Neural cell (in vitro differentiated cells): ENCODE measurements around the gene TRIM44. TPM values are rescaled to one million over a fixed set of nuclear protein-coding genes. Genes with fewer than 3 reads are reported as not detected.

ENCODE experiments used
- H2AFZ ChIP-seq: fragments of 200-600, 300-800 bp; sonication (generic), shearing (Covaris generic); 2 replicates; pipeline ENCODE4 v1.6.0; 2014; ENCODE audit warnings: low read depth, mild to moderate bottlenecking, antibody characterized with exemption, low read length, moderate library complexity
- H3F3A ChIP-seq: fragments of 200-600 bp; shearing (Covaris generic); 2 replicates; pipeline ENCODE4 v1.6.1; 2016; ENCODE audit warnings: mild to moderate bottlenecking, moderate library complexity, mixed read lengths, antibody characterized with exemption, low read length; ENCODE audit not compliant: insufficient read depth, poor library complexity, severe bottlenecking
- H3K27ac ChIP-seq: fragments of 200-600, 300-800 bp; sonication (generic), shearing (Covaris generic); 2 replicates; pipeline ENCODE4 v1.5.1; 2014; ENCODE audit warnings: mild to moderate bottlenecking, low read length, moderate library complexity
- H3K27me3 ChIP-seq: fragments of 300-800, 200-600 bp; sonication (generic), shearing (Covaris generic); 2 replicates; pipeline ENCODE4 v1.6.0; 2014; ENCODE audit warnings: mild to moderate bottlenecking, low read depth, low read length, moderate library complexity; ENCODE audit not compliant: insufficient read depth
- H3K36me3 ChIP-seq: fragments of 300-800, 200-600 bp; sonication (generic), shearing (Covaris generic); 2 replicates; pipeline ENCODE4 v1.5.1; 2014; ENCODE audit warnings: mild to moderate bottlenecking, antibody characterized with exemption, low read length, moderate library complexity; ENCODE audit not compliant: insufficient read depth
- H3K4me2 ChIP-seq: fragments of 300-800, 200-600 bp; sonication (generic), shearing (Covaris generic); 2 replicates; pipeline ENCODE4 v1.6.0; 2014; ENCODE audit warnings: mild to moderate bottlenecking, low read length
- H3K4me3 ChIP-seq: fragments of 300-800, 200-600 bp; sonication (generic), shearing (Covaris generic); 2 replicates; pipeline ENCODE4 v1.5.1; 2014; ENCODE audit warnings: mild to moderate bottlenecking, low read length, moderate library complexity
- H3K79me2 ChIP-seq: fragments of 200-600 bp; shearing (Covaris generic); replicated peaks from 2 replicates; pipeline ENCODE4 v1.6.0; 2014; ENCODE audit warnings: mild to moderate bottlenecking, low read length, moderate library complexity; ENCODE audit not compliant: insufficient read depth
- H3K9ac ChIP-seq: fragments of 300-800, 200-600 bp; sonication (generic), shearing (Covaris generic); 2 replicates; pipeline ENCODE4 v1.6.1; 2016; ENCODE audit warnings: mild to moderate bottlenecking, low read length, mixed read lengths
- H3K9me2 ChIP-seq: fragments of 200-600 bp; shearing (Covaris generic); 2 replicates; pipeline ENCODE4 v1.6.1; 2016; ENCODE audit warnings: mild to moderate bottlenecking, low read length, mixed read lengths; ENCODE audit not compliant: insufficient read depth
- H3K9me3 ChIP-seq: fragments of 200-600, 300-800 bp; sonication (generic), shearing (Covaris generic); 2 replicates; pipeline ENCODE4 v1.6.1; 2016; ENCODE audit warnings: mild to moderate bottlenecking, mixed run types, low read length, moderate library complexity, mixed read lengths
- H4K20me1 ChIP-seq: fragments of 200-600 bp; shearing (Covaris generic); 2 replicates; pipeline ENCODE4 v1.6.1; 2016; ENCODE audit warnings: mild to moderate bottlenecking, mixed run types; ENCODE audit not compliant: insufficient read depth
- EP300 ChIP-seq: fragments of 450-650 bp; conservative IDR thresholded peaks from 2 replicates; pipeline ENCODE4 v1.6.1; 2014; ENCODE audit warnings: antibody characterized with exemption, mild to moderate bottlenecking, moderate library complexity; ENCODE audit not compliant: poor library complexity, severe bottlenecking
- EZH2 ChIP-seq: fragments of 200-600, 300-800 bp; shearing (Covaris generic), sonication (generic); IDR thresholded peaks from 2 replicates; pipeline ENCODE4 v1.6.1; 2014; ENCODE audit warnings: antibody characterized with exemption, low read length, borderline replicate concordance, mild to moderate bottlenecking; ENCODE audit not compliant: insufficient read depth, poor library complexity, severe bottlenecking
- MXI1 ChIP-seq: fragments of 450-650 bp; conservative IDR thresholded peaks from 2 replicates; pipeline ENCODE4 v1.6.1; 2014; ENCODE audit warnings: antibody characterized with exemption, mild to moderate bottlenecking; ENCODE audit not compliant: poor library complexity, severe bottlenecking
- POLR2AphosphoS5 ChIP-seq: IDR thresholded peaks from 2 replicates; pipeline ENCODE4 v1.6.1; 2012
- RAD21 ChIP-seq: fragments of 450-650 bp; conservative IDR thresholded peaks from 2 replicates; pipeline ENCODE4 v1.6.1; 2014; ENCODE audit warnings: antibody characterized with exemption, mild to moderate bottlenecking, moderate library complexity
- SMC3 ChIP-seq: fragments of 450-650 bp; conservative IDR thresholded peaks from 2 replicates; pipeline ENCODE4 v1.6.1; 2014; ENCODE audit warnings: antibody characterized with exemption, mild to moderate bottlenecking, moderate library complexity; ENCODE audit not compliant: poor library complexity
- TAF1 ChIP-seq: IDR thresholded peaks from 2 replicates; pipeline ENCODE4 v1.6.1; 2012; ENCODE audit warnings: low read depth
- polyA plus RNA-seq: library from polyadenylated mRNA; depleted of rRNA; stranded (reverse); fragments of >200 nt; gene quantifications from 2 replicates; pipeline ENCODE4 v1.2.3, GENCODE V29; 2014
- TF ChIP-seq, protein P1 (sequence below): IDR thresholded peaks from 2 replicates; pipeline ENCODE4 v1.6.1; 2012; ENCODE audit warnings: borderline replicate concordance
- TF ChIP-seq, protein P2 (sequence below): fragments of 450-650 bp; IDR thresholded peaks from 2 replicates; pipeline ENCODE4 v1.5.1; 2014; ENCODE audit warnings: antibody characterized with exemption, mild to moderate bottlenecking, moderate library complexity; ENCODE audit not compliant: poor library complexity, severe bottlenecking

The TRIM44 gene
- polyA plus RNA-seq, 1 donor from 2014 or later, result 14.9 TPM

DNA sequence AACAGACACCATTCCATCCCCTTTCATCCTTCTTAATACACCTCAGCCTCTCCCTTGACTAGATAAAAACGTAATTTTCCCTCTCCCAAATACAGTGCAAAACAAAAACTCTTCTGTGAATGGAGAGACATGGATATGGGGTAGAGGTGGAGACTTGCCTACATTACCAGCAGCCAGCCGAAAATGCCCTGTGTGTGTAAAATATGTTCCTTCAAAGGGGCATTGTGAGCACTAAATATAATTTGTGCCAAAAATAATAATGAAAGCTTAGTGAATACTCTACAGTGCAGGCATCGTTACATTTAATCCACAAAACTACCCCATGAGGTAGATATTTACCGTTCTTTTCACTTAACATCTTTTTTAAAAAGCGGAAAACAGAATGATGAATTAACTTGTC lies 1.0 kb upstream of the TRIM44 start:
- no peaks in the 10 kb centered on the region for H3K9me2 ChIP-seq
- H2AFZ ChIP-seq, result peak overlapping the region; percentile 84
- H3K9me3 ChIP-seq, result peaks cover 3% of the 10 kb centered on the region
- H3K4me2 ChIP-seq, result peak overlapping the region; percentile 24
- no peaks in the 10 kb centered on the region for H3F3A ChIP-seq
- peak overlapping the region; percentile 77 for H3K27ac ChIP-seq
- H4K20me1 ChIP-seq, result no peaks in the 10 kb centered on the region
- no peaks in the 10 kb centered on the region for H3K36me3 ChIP-seq
- peak overlapping the region; percentile 74 for H3K9ac ChIP-seq
- no peaks in the 10 kb centered on the region for H3K27me3 ChIP-seq
- TF ChIP-seq EZH2, result no peak
- TF ChIP-seq POLR2AphosphoS5, result no peak
- no peak for TF ChIP-seq EP300
- TF ChIP-seq RAD21, result no peak
- TF ChIP-seq TAF1, result no peak
- no peak for TF ChIP-seq SMC3
- TF ChIP-seq, protein P1, sequence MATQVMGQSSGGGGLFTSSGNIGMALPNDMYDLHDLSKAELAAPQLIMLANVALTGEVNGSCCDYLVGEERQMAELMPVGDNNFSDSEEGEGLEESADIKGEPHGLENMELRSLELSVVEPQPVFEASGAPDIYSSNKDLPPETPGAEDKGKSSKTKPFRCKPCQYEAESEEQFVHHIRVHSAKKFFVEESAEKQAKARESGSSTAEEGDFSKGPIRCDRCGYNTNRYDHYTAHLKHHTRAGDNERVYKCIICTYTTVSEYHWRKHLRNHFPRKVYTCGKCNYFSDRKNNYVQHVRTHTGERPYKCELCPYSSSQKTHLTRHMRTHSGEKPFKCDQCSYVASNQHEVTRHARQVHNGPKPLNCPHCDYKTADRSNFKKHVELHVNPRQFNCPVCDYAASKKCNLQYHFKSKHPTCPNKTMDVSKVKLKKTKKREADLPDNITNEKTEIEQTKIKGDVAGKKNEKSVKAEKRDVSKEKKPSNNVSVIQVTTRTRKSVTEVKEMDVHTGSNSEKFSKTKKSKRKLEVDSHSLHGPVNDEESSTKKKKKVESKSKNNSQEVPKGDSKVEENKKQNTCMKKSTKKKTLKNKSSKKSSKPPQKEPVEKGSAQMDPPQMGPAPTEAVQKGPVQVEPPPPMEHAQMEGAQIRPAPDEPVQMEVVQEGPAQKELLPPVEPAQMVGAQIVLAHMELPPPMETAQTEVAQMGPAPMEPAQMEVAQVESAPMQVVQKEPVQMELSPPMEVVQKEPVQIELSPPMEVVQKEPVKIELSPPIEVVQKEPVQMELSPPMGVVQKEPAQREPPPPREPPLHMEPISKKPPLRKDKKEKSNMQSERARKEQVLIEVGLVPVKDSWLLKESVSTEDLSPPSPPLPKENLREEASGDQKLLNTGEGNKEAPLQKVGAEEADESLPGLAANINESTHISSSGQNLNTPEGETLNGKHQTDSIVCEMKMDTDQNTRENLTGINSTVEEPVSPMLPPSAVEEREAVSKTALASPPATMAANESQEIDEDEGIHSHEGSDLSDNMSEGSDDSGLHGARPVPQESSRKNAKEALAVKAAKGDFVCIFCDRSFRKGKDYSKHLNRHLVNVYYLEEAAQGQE, result no peak
- no peak for TF ChIP-seq MXI1
- TF ChIP-seq, protein P2, sequence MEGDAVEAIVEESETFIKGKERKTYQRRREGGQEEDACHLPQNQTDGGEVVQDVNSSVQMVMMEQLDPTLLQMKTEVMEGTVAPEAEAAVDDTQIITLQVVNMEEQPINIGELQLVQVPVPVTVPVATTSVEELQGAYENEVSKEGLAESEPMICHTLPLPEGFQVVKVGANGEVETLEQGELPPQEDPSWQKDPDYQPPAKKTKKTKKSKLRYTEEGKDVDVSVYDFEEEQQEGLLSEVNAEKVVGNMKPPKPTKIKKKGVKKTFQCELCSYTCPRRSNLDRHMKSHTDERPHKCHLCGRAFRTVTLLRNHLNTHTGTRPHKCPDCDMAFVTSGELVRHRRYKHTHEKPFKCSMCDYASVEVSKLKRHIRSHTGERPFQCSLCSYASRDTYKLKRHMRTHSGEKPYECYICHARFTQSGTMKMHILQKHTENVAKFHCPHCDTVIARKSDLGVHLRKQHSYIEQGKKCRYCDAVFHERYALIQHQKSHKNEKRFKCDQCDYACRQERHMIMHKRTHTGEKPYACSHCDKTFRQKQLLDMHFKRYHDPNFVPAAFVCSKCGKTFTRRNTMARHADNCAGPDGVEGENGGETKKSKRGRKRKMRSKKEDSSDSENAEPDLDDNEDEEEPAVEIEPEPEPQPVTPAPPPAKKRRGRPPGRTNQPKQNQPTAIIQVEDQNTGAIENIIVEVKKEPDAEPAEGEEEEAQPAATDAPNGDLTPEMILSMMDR, result no peak
- peaks cover 34% of the 10 kb centered on the region for H3K79me2 ChIP-seq
- H3K4me3 ChIP-seq, result peak overlapping the region; percentile 81

DNA sequence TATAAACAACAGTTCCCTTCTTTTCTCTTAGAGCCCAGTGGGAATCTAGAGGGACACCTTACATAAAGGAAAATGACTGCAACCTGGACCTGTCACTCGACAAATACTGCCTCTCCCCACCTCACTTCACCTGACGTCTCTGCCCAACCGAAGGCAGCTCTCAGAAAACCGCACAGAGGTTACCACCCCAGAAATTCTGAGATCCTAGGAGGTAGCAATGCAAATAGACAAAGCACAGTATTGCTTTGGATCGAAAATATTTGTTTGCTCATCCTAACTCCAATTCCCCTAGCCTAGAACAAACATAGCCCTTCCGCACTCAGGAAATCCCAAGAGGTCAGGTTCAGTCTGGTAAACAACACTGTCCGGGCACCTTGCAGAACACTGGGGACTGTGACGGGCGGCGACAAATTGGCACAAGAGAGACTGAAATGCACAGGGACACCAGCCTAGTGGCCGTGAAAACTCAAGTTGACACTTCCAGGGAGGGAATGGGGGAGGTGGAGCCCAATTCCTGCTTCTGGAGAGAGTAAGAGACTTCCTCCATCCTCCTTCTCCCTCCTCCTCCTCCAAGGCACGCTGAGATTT lies 420 bp upstream of the TRIM44 start:
- Histone ChIP-seq H3K27me3 (no peaks in the 10 kb centered on the region), H2AFZ (peak overlapping the region; percentile 84), H3K27ac (peak overlapping the region; percentile 77), H3K4me2 (peak overlapping the region; percentile 24), H3K79me2 (peaks cover 40% of the 10 kb centered on the region), H3K36me3 (no peaks in the 10 kb centered on the region), H3K9me2 (no peaks in the 10 kb centered on the region), H3K4me3 (peak overlapping the region; percentile 81), H3K9ac (peak overlapping the region; percentile 74), H3F3A (no peaks in the 10 kb centered on the region), H4K20me1 (no peaks in the 10 kb centered on the region), H3K9me3 (peaks cover 3% of the 10 kb centered on the region)
- TF ChIP-seq EP300, result no peak
- TF ChIP-seq, protein P2, result no peak
- TF ChIP-seq EZH2, result no peak
- no peak for TF ChIP-seq RAD21
- TF ChIP-seq MXI1, result no peak
- TF ChIP-seq SMC3, result no peak
- no peak for TF ChIP-seq TAF1
- TF ChIP-seq POLR2AphosphoS5, result no peak
- TF ChIP-seq, protein P1, result no peak
